GM19455 (cell line): Measurements from ENCODE around the gene NEO1.

ENCODE experiments used
- ATAC-seq: cut with Tn5 transposase; IDR thresholded peaks from one replicate; pipeline ENCODE4 v1.9.1; 2021; ENCODE audit not compliant: unreplicated experiment

NEO1 gene

DNA sequence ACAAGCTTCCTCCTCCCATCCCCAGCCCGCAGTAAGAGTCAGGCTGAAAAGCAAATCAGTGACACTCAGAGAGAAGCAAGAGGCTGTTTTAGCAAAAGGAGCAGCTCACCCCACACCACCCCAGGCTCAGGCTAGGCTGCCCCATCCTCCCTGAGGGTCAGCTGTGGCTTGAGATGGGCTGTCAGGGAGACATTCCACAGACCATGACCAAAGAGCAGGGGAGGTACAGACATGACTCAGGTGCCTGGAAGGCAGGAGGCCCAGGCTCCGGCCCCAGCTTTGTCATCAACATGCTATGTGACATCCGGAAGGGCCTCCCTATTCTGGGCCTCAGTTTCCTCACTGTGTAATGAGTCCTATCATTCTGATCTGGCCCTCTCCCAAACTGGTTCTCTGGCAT lies 291.8 kb downstream of the NEO1 start:
- ATAC-seq, result no peak

DNA sequence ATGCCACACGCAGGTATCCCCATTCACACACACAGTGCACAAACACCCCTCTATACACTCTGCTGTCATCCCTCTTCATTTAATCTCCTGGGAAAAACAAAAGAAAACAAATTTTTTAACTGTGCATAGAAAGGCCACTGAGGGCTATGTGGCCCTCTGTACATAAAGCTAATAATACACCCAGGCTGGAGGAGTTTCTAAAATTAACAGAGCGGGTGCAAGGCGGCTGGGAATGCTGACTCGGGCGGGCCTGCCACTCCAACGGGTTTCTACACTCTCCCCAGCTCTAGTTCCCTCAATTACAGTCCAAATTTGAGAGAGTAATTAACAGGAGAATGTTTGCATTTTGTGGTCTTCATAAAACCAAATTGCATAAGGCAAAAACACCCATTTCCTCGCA lies 293.4 kb downstream of the NEO1 start:
- ATAC-seq, result no peak

DNA sequence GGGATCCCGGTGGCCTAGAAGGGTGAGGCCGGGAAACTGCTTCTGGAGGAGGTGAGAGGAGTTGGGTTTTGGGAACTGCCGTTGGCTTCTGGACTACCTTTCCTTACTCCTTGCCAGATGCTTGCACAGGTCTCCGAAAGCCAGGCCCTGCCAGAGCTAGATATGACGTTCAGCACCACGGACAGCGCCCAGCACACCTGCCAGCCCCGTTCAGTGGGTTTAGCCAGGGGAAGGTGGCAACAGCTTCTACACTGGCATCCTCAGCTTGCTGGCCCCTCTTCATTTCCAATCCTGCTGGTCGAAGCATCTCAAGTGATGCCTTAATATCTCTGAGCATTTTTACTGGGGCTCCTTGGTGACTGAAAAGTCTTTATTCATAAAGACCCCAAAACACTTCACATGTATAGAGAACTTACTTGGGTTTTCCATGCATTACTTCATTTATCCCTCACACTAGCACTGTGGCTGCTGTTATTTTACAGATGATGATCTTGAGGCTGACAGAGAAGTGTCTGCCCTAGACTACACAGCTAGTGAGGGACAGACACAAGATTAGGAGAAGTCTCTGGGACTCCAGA lies 294.6 kb downstream of the NEO1 start:
- no peak for ATAC-seq

DNA sequence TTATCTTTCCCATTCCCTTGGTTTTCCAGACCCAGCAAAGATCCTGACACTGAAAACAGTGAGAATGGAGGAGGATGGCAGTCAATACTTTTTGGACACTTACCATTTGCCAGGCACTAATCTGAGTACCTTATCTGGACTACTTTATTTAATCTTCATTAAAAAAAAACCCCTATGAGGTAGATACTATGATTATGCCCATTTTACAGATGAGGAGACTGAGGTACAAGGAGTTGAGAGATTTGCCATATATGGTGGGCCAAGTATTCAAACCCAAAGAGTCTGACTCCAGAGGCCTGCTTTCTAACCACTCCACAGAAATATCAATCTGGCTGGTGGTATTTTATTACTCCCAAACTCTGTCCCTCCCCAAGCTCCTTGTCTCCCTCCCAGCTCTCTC lies 296.9 kb downstream of the NEO1 start:
- no peak for ATAC-seq

DNA sequence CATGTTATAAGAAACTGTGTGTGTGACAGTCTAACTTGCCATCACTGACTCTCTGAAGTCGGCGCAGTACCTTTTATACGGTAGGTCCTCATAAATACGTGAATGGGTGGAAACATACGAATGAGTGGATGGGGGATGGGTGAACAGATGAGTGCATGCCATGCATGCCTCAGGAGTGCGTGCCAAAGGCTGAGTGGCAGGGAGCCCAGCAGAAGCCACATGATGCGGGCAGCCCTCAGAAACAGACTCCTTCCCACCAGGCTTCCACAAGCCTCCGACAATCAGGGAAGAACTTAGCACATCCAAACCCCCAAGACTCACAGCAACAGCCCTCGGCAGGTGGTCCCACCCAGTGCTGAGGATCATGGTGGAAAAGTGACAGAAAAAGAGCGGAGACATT lies 299.8 kb downstream of the NEO1 start:
- ATAC-seq, result no peak

DNA sequence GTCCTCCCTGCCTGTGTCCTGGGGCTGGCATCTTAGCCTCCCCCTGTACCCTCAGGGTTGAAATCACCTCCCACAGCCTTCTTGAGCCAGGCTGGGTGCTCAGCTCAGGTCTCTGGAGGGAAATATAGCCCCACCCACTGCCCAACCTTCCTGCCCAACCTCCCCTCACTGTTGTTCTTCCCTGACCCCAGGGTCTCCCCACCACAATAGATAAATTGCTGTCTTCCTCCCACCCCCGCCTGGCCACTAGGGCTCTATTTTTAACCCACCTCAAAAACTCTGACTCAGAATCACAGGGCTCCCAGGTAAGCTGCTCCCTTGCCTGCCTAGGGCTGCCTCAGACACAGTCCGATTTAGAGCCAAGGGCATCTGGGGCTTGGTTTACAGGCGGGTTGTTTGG lies 301.5 kb downstream of the NEO1 start:
- no peak for ATAC-seq

DNA sequence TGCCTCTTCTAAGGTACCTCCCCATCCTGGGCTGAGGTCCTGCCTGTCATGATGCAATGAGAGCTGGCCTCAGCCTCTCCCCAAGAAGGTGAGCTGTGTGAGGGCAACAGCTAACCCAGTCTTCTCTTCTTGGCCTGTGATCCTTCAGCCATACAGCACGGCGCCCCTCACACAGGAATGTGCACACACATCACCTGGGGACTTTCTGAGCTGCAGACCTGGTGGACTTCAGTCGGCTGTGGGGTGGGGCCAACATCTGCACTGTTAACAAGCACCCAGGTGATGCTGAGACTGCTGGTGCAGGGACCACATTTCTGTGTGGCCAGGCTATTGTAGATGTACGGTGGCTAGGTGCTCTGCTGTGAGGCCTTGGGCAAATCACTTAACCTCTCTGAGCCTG lies 302.0 kb downstream of the NEO1 start:
- ATAC-seq, result no peak
